ENCODE results near the gene SATB1. TPM values are rescaled to one million over a fixed set of nuclear protein-coding genes. Genes with fewer than 3 reads are reported as not detected.

The SATB1 gene
- total and polyA plus RNA-seq, 2 experiments from 2014 or later: 17.4 to 28.9 TPM

DNA sequence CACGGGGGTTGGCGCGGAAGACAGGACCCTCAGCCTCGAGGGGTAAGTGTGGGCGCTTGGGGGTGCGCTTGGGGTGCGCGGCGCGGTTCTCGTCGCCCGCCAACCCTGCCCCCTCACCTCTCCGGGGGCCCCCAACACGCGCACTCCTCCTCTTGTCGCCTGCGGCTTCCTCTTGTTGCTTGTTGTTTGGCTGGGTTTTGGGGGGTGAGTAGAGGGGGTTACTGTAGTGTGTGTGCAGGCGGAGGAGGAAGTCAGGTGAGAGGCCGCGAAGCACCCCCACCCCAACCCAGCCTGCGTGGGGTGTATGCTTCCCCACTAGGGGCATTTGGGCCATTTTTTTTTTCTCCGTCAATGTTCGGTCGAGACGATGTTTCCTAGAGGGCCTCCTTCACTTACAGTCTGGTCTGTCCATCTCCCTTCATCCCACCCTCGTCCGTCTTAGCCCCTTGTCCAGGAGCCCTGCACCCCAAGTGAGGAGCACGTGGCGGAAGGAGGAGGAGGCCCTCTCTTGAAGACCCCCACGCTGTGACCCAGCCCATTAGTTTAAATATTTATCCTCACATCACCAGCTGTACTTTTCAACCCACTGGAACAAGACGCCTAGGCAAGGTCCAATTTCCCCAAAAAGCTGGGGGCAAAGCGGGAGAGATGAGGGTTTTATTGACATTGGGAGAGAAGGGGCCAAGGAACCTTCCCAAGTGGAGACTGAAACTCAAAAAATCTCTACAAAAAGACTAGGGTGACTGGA lies 20.4 kb upstream of the SATB1 start:
- H3F3A ChIP-seq (replicated peaks; ENCODE audit: low read depth): peaks cover 4% of the 10 kb centered on the region; the same call in 1 of the 2 replicates
- H3K27ac Mint-ChIP-seq: peak overlapping the region; percentile 87
- peak; percentile 45 for DNase-seq (ENCODE audit: low spot score)
- H3K9me3 Mint-ChIP-seq: peaks cover 10% of the 10 kb centered on the region
- H2AFZ ChIP-seq: peak overlapping the region; percentile 90
- H3K4me3 Mint-ChIP-seq: peak overlapping the region; percentile 90
- peaks cover 29% of the 10 kb centered on the region for H3K27me3 ChIP-seq (ENCODE audit: insufficient read depth)
- peak; percentile 15 for ATAC-seq
- peaks cover 27% of the 10 kb centered on the region for H3K4me1 Mint-ChIP-seq
- H3K27ac ChIP-seq (ENCODE audit: low read depth): no peak overlapping the region
- H3K36me3 Mint-ChIP-seq (ENCODE audit: low read depth): peaks cover 26% of the 10 kb centered on the region
- peaks cover 48% of the 10 kb centered on the region for H3K79me2 ChIP-seq (replicated peaks; ENCODE audit: insufficient read depth)
- H3K36me3 ChIP-seq (ENCODE audit: insufficient read depth): no peaks in the 10 kb centered on the region
- H3K4me2 ChIP-seq: peak overlapping the region; percentile 55
- peak overlapping the region; percentile 75 for H3K4me3 ChIP-seq
- H4K20me1 ChIP-seq (replicated peaks; ENCODE audit: insufficient read depth): 0 out of 2 replicates have a peak, but pooled peaks cover 5% of the 10 kb centered on the region
- no peaks in the 10 kb centered on the region for H3K9me2 ChIP-seq (ENCODE audit: insufficient read depth)
- H3K27me3 Mint-ChIP-seq (ENCODE audit: insufficient read depth, low read depth, poor library complexity): peaks cover 16% of the 10 kb centered on the region
- TF ChIP-seq CREB1 (CRISPR knock-in tag; IDR thresholded peaks at IDR 0.05; ENCODE audit: low read depth) (no peak), ZNF331 (CRISPR knock-in tag; IDR thresholded peaks at IDR 0.05; ENCODE audit: low read depth) (no peak), JUNB (IDR thresholded peaks at IDR 0.05; ENCODE audit: unreplicated experiment) (no peak), STAT1 (IDR thresholded peaks at IDR 0.05; ENCODE audit: unreplicated experiment) (no peak)
- peaks cover 20% of the 10 kb centered on the region for H3K4me1 ChIP-seq (ENCODE audit: insufficient read depth)

DNA sequence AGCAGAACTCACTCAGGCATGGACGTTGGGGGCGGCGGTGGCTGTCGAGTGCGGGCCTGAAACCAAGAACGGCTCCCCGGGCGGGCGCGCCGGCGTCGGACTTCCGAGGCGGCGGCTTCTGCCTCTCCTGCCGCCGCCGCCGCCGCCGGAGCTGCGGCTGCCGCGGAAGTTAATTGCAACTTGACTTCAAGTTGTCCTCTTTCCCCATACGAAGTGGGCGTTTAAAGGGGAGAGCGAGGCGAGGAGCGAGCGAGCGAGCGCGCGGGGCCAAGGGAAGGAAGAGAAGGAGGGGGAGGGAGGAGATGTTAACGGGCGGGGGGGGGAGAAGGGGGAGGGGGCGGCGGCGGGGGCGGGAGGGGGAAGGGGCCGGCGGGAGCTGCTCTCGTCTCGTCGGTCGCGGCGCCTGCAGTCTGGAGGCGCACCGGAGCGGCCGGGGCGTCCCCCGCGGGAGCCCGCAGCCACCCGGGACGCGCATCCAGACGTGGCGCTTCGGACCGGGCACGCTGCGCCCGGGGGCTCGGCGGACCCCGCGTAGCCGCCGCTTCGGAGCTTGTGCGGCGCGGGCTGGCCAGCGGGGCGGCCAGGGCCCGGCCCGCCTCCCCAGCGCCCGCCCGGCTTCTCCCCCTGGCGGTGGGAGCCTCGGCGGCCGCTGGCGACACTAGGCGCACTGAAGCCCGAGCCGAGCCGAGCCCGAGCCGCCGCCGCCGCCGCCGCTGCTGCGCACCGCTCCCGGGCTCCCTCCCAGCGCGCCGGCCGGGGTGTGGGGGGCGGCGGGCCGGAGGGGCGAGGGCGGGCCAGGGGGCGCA lies 19.7 kb upstream of the SATB1 start:
- H3K27ac Mint-ChIP-seq: no peak overlapping the region
- no peaks in the 10 kb centered on the region for H3K9me2 ChIP-seq (ENCODE audit: insufficient read depth)
- peaks cover 16% of the 10 kb centered on the region for H3K27me3 Mint-ChIP-seq (ENCODE audit: insufficient read depth, low read depth, poor library complexity)
- peaks cover 51% of the 10 kb centered on the region for H3K79me2 ChIP-seq (replicated peaks; ENCODE audit: insufficient read depth)
- no peaks in the 10 kb centered on the region for H3K36me3 ChIP-seq (ENCODE audit: insufficient read depth)
- H3K4me3 ChIP-seq: peak overlapping the region; percentile 89
- peaks cover 4% of the 10 kb centered on the region; the same call in 1 of the 2 replicates for H3F3A ChIP-seq (replicated peaks; ENCODE audit: low read depth)
- peaks cover 20% of the 10 kb centered on the region for H3K4me1 ChIP-seq (ENCODE audit: insufficient read depth)
- peak overlapping the region; percentile 93 for H2AFZ ChIP-seq
- H3K4me3 Mint-ChIP-seq: peak overlapping the region; percentile 90
- H3K4me1 Mint-ChIP-seq: peaks cover 31% of the 10 kb centered on the region
- 0 out of 2 replicates have a peak, but pooled peaks cover 5% of the 10 kb centered on the region for H4K20me1 ChIP-seq (replicated peaks; ENCODE audit: insufficient read depth)
- peak; percentile 71 for ATAC-seq
- H3K36me3 Mint-ChIP-seq (ENCODE audit: low read depth): peaks cover 21% of the 10 kb centered on the region
- H3K27ac ChIP-seq (ENCODE audit: low read depth): no peak overlapping the region
- DNase-seq (ENCODE audit: low spot score): peak; percentile 77
- H3K9me3 Mint-ChIP-seq: peaks cover 10% of the 10 kb centered on the region
- peaks cover 29% of the 10 kb centered on the region for H3K27me3 ChIP-seq (ENCODE audit: insufficient read depth)
- H3K4me2 ChIP-seq: peak overlapping the region; percentile 99
- TF ChIP-seq JUNB (IDR thresholded peaks at IDR 0.05; ENCODE audit: unreplicated experiment): no peak
- TF ChIP-seq, protein P1, sequence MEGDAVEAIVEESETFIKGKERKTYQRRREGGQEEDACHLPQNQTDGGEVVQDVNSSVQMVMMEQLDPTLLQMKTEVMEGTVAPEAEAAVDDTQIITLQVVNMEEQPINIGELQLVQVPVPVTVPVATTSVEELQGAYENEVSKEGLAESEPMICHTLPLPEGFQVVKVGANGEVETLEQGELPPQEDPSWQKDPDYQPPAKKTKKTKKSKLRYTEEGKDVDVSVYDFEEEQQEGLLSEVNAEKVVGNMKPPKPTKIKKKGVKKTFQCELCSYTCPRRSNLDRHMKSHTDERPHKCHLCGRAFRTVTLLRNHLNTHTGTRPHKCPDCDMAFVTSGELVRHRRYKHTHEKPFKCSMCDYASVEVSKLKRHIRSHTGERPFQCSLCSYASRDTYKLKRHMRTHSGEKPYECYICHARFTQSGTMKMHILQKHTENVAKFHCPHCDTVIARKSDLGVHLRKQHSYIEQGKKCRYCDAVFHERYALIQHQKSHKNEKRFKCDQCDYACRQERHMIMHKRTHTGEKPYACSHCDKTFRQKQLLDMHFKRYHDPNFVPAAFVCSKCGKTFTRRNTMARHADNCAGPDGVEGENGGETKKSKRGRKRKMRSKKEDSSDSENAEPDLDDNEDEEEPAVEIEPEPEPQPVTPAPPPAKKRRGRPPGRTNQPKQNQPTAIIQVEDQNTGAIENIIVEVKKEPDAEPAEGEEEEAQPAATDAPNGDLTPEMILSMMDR (conservative IDR thresholded peaks at IDR 0.05; ENCODE audit: low read depth in 2 of 2): peak in 1 of 2 experiments; percentile 50; a peak in 2 of 4 replicates
- no peak for TF ChIP-seq EZH2phosphoT487 (IDR thresholded peaks at IDR 0.05; ENCODE audit: unreplicated experiment)
- TF ChIP-seq POLR2AphosphoS5 (IDR thresholded peaks at IDR 0.05; ENCODE audit: low read depth): 0 out of 2 replicates have a peak, but pooled peaks have one; percentile 21
